ENCODE measurements around the gene GBP4.

The GBP4 gene

GRCh38 chr1:89167590-89168230 lies 31.0 kb downstream of the GBP4 start:
- DNase-seq (ENCODE audit: low spot score in 2 of 2) (no peak), ATAC-seq (replicated peaks; ENCODE audit: extremely low read depth, poor library complexity, severe bottlenecking) (no peak)
- Mint-ChIP-seq H3K4me1 (peaks cover 4% of the 10 kb centered on the region), H3K27me3 (no peaks in the 10 kb centered on the region), H3K36me3 (ENCODE audit: insufficient read depth) (no peaks in the 10 kb centered on the region), H3K4me3 (no peak overlapping the region), H3K27ac (ENCODE audit: low read depth) (no peak overlapping the region), H3K9me3 (no peaks in the 10 kb centered on the region)

DNA sequence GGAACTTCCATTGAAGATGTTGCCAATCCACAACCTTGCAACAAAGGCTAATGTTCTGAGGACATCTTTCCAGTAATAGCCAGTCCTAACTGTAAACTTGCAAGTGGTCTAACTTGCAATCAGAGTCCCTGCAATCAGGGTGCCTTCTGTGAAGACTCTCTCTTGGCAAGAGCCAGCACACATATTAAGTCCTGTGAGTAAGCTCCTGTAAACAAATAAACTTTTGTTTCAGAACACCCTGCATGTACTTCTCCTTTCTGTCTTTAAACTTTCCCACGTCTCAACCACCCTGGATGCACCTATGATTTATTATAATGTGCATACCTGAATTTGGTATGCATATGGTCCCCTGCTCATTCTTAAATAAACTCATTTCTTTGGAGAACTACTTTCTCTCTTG lies 32.0 kb downstream of the GBP4 start:
- Mint-ChIP-seq H3K27ac (ENCODE audit: low read depth) (no peak overlapping the region), H3K9me3 (no peaks in the 10 kb centered on the region), H3K4me1 (peaks cover 4% of the 10 kb centered on the region), H3K4me3 (no peak overlapping the region), H3K36me3 (ENCODE audit: insufficient read depth) (no peaks in the 10 kb centered on the region), H3K27me3 (no peaks in the 10 kb centered on the region)
- ATAC-seq (replicated peaks; ENCODE audit: extremely low read depth, poor library complexity, severe bottlenecking) = no peak
- no peak for DNase-seq (ENCODE audit: low spot score in 2 of 2)

GRCh38 chr1:89165811-89166210 lies 32.9 kb downstream of the GBP4 start:
- H3K27me3 Mint-ChIP-seq = no peaks in the 10 kb centered on the region
- peaks cover under 1% of the 10 kb centered on the region for H3K4me1 Mint-ChIP-seq
- ATAC-seq (replicated peaks; ENCODE audit: extremely low read depth, poor library complexity, severe bottlenecking) (no peak), DNase-seq (ENCODE audit: low spot score in 2 of 2) (no peak)
- H3K4me3 Mint-ChIP-seq = no peak overlapping the region
- H3K27ac Mint-ChIP-seq (ENCODE audit: low read depth) = no peak overlapping the region
- H3K9me3 Mint-ChIP-seq = no peaks in the 10 kb centered on the region
- no peaks in the 10 kb centered on the region for H3K36me3 Mint-ChIP-seq (ENCODE audit: insufficient read depth)

- Mint-ChIP-seq H3K36me3 (ENCODE audit: insufficient read depth) (peaks cover 3% of the 10 kb centered on the region), H3K4me1 (no peaks in the 10 kb centered on the region), H3K27me3 (no peaks in the 10 kb centered on the region), H3K9me3 (peaks cover 5% of the 10 kb centered on the region), H3K4me3 (no peak overlapping the region), H3K27ac (ENCODE audit: low read depth) (no peak overlapping the region)
- DNase-seq (ENCODE audit: low spot score in 2 of 2) (no peak), ATAC-seq (replicated peaks; ENCODE audit: extremely low read depth, poor library complexity, severe bottlenecking) (no peak)
Measured at GRCh38 chr1:89151047-89151446, 47.7 kb downstream of the GBP4 start.

- Mint-ChIP-seq H3K27ac (ENCODE audit: low read depth) (no peak overlapping the region), H3K4me3 (no peak overlapping the region), H3K27me3 (no peaks in the 10 kb centered on the region), H3K4me1 (no peaks in the 10 kb centered on the region), H3K36me3 (ENCODE audit: insufficient read depth) (peaks cover 3% of the 10 kb centered on the region), H3K9me3 (no peaks in the 10 kb centered on the region)
- ATAC-seq (replicated peaks; ENCODE audit: extremely low read depth, poor library complexity, severe bottlenecking) = no peak
- DNase-seq (ENCODE audit: low spot score in 2 of 2) = no peak
Measured at GRCh38 chr1:89149976-89150375, 48.8 kb downstream of the GBP4 start.

- Mint-ChIP-seq H3K27ac (ENCODE audit: low read depth) (no peak overlapping the region), H3K36me3 (ENCODE audit: insufficient read depth) (peaks cover 3% of the 10 kb centered on the region), H3K9me3 (no peaks in the 10 kb centered on the region), H3K4me3 (no peak overlapping the region), H3K4me1 (no peaks in the 10 kb centered on the region), H3K27me3 (no peaks in the 10 kb centered on the region)
- no peak for DNase-seq (ENCODE audit: low spot score in 2 of 2)
- ATAC-seq (replicated peaks; ENCODE audit: extremely low read depth, poor library complexity, severe bottlenecking) = no peak
Measured at GRCh38 chr1:89149229-89149628, 49.5 kb downstream of the GBP4 start.

GRCh38 chr1:89147678-89148658 lies 50.8 kb downstream of the GBP4 start:
- Mint-ChIP-seq H3K27ac (ENCODE audit: low read depth) (no peak overlapping the region), H3K9me3 (no peaks in the 10 kb centered on the region), H3K4me1 (no peaks in the 10 kb centered on the region), H3K4me3 (no peak overlapping the region), H3K36me3 (ENCODE audit: insufficient read depth) (no peaks in the 10 kb centered on the region), H3K27me3 (no peaks in the 10 kb centered on the region)
- ATAC-seq (replicated peaks; ENCODE audit: extremely low read depth, poor library complexity, severe bottlenecking) (no peak), DNase-seq (ENCODE audit: low spot score in 2 of 2) (no peak)

GRCh38 chr1:89146721-89147120 lies 52.0 kb downstream of the GBP4 start:
- H3K4me1 Mint-ChIP-seq = no peaks in the 10 kb centered on the region
- H3K4me3 Mint-ChIP-seq = no peak overlapping the region
- H3K9me3 Mint-ChIP-seq = no peaks in the 10 kb centered on the region
- no peaks in the 10 kb centered on the region for H3K36me3 Mint-ChIP-seq (ENCODE audit: insufficient read depth)
- ATAC-seq (replicated peaks; ENCODE audit: extremely low read depth, poor library complexity, severe bottlenecking) (no peak), DNase-seq (ENCODE audit: low spot score in 2 of 2) (no peak)
- H3K27ac Mint-ChIP-seq (ENCODE audit: low read depth) = no peak overlapping the region
- H3K27me3 Mint-ChIP-seq = no peaks in the 10 kb centered on the region

DNA sequence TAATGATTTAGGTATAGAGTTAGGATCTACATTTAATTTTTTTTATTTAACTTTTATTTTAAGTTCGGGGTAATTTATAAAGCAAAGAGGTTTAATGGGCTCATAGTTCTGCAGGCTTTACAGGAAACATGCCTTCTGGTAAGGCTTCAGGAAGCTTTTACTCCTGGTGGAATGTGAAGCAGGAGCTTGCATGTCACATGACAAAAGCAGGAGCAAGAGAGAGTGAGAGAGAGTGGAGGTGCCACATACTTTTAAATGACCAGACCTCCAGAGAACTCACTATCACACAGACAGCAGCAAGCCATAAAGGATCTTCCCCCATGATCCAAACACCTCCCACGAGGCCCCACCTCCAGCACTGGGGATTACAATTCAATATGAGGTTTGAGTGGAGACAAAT lies 55.3 kb downstream of the GBP4 start:
- Mint-ChIP-seq H3K36me3 (ENCODE audit: insufficient read depth) (no peaks in the 10 kb centered on the region), H3K27ac (ENCODE audit: low read depth) (no peak overlapping the region), H3K27me3 (no peaks in the 10 kb centered on the region), H3K9me3 (no peaks in the 10 kb centered on the region), H3K4me1 (no peaks in the 10 kb centered on the region), H3K4me3 (no peak overlapping the region)
- no peak for DNase-seq (ENCODE audit: low spot score in 2 of 2)
- no peak for ATAC-seq (replicated peaks; ENCODE audit: extremely low read depth, poor library complexity, severe bottlenecking)

DNA sequence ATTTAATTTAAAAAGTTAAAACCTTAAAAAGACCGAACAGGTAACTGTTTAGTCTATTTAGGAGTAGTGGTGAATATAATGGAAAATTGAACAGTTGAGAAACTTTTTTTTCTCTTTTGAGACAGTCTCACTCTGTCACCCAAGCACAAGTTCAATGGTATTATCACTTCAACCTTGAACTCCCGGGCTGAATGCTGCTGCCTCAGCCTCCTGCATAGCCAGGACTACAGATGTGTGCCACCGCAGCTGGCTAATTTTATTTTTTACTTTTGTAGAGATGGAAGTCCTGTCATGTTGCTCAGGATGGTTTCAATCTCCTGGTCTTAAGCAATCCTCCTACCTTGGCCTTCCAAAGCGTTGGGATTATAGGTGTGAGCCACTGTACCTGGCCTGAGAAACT lies 56.6 kb downstream of the GBP4 start:
- peak overlapping the region; percentile 25 for H3K27ac Mint-ChIP-seq (ENCODE audit: low read depth)
- DNase-seq (ENCODE audit: low spot score in 2 of 2) = no peak
- H3K4me1 Mint-ChIP-seq = no peaks in the 10 kb centered on the region
- H3K9me3 Mint-ChIP-seq = no peaks in the 10 kb centered on the region
- no peaks in the 10 kb centered on the region for H3K36me3 Mint-ChIP-seq (ENCODE audit: insufficient read depth)
- no peaks in the 10 kb centered on the region for H3K27me3 Mint-ChIP-seq
- H3K4me3 Mint-ChIP-seq = no peak overlapping the region
- no peak for ATAC-seq (replicated peaks; ENCODE audit: extremely low read depth, poor library complexity, severe bottlenecking)

DNA sequence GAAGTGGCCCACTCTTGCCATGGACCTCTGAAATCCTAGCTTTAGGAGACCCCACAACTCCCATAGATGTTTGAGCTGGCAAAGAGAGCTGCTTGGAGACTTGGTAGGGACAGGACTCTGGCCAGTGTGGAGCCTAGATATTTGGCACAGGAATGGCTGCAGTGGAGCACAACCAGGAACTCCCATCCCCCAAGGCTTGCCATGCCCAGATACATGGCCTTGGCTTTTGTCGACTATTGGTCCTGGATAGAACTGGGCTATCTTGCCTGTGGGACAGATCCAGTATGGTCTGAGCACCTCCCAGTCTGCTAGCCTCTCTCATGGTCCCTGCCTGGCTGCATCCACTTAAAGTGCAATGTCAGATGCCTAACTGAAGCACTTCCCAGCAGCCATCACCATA lies 65.0 kb downstream of the GBP4 start:
- Mint-ChIP-seq H3K27ac (ENCODE audit: low read depth) (no peak overlapping the region), H3K27me3 (no peaks in the 10 kb centered on the region), H3K36me3 (ENCODE audit: insufficient read depth) (peaks cover 5% of the 10 kb centered on the region), H3K9me3 (no peaks in the 10 kb centered on the region), H3K4me3 (no peak overlapping the region), H3K4me1 (peaks cover 10% of the 10 kb centered on the region)
- DNase-seq (ENCODE audit: low spot score in 2 of 2) (no peak), ATAC-seq (replicated peaks; ENCODE audit: extremely low read depth, poor library complexity, severe bottlenecking) (no peak)

All from central memory CD8-positive, alpha-beta T cell (primary cell).